Vagina (tissue), 2 donors: ENCODE measurements around the gene MGLL. TPM values are rescaled to one million over a fixed set of nuclear protein-coding genes. Genes with fewer than 3 reads are reported as not detected.

Source experiments
- DNase-seq, 2 donors: peaks; one replicate each; pipeline ENCODE4 v3.0.0-alpha.2; 2017; ENCODE audit errors: extremely low spot score in 2 of 2
- H3K27ac ChIP-seq: fragments of 200-600 bp; sonication (generic); one replicate; pipeline ENCODE4 v1.5.1; 2019
- H3K27me3 ChIP-seq: fragments of 200-600 bp; sonication (generic); one replicate; pipeline ENCODE4 v1.5.1; 2019
- H3K36me3 ChIP-seq, 2 donors: fragments of 200-600 bp; sonication (generic); one replicate each; pipeline ENCODE4 v1.5.1; 2017 to 2019
- H3K4me1 ChIP-seq: fragments of 200-600 bp; sonication (generic); one replicate; pipeline ENCODE4 v1.5.1; 2019
- H3K4me3 ChIP-seq, 2 donors: fragments of 200-600 bp; sonication (generic); 1 replicate in 1 of 2; 2 replicates in 1 of 2; pipeline ENCODE4 v1.5.1; 2016 to 2019
- H3K9me3 ChIP-seq: fragments of 200-600 bp; sonication (generic); one replicate; pipeline ENCODE4 v1.5.1; 2019
- POLR2A ChIP-seq, 2 donors: fragments of 450-650 bp; IDR thresholded peaks; one replicate each; pipeline ENCODE4 v1.6.1; 2017; ENCODE audit warnings: antibody characterized with exemption in 2 of 2, mild to moderate bottlenecking in 2 of 2, moderate library complexity in 2 of 2
- POLR2AphosphoS5 ChIP-seq, 2 donors: sonication (generic); formaldehyde crosslinking; IDR thresholded peaks; one replicate each; pipeline ENCODE4 v1.9.0; 2017; ENCODE audit warnings: antibody characterized with exemption in 2 of 2, mild to moderate bottlenecking in 2 of 2, low read depth in 1 of 2; ENCODE audit not compliant: insufficient read depth in 1 of 2
- intact Hi-C: fragments of 100-400 bp; cut with DNase I; formaldehyde crosslinking; loops from one replicate; pipeline ENCODE4 v1.15.1; 2023
- total RNA-seq: library from RNA; depleted of rRNA; stranded (reverse); fragments of >200 nt; gene quantifications from one replicate; pipeline ENCODE4 v1.2.3, GENCODE V29; 2016
- TF ChIP-seq, protein P1 (sequence below), 3 experiments: fragments of 450-650 bp in 2 of 3; fragments of 200-600 bp in 1 of 3; sonication (generic) in 1 of 3; IDR thresholded peaks; one replicate each; pipeline ENCODE4 v1.5.1; 2017 to 2019; ENCODE audit warnings: antibody characterized with exemption in 3 of 3, mild to moderate bottlenecking in 2 of 3, moderate library complexity in 2 of 3

The MGLL gene
- total RNA-seq, 1 donor from 2014 or later, result 35.6 TPM

DNA sequence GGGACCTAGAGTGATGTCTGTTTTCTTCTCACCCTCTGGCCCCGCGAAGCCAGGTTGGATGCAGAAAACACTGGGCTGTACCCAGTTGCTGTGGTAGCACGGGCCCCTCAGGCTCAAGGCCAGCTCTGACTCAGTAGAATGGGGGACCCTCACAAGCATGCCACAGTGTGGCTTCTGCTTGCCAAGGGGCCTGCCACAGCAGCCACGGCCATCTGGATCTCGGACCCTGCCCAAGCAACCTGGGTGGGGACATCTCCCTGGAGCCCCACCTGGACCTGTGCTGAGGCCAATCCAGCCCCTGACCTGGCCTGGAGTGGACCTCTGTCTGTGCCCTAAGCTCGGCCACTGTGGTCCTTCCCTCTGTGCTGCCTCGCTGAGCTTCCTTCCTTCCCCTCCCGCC, 59.0 kb downstream of the MGLL start:
- DNase-seq, result no peak
- no peak overlapping the region for H3K4me3 ChIP-seq
- intact Hi-C loops, result no loop called here
- no peaks in the 10 kb centered on the region for H3K9me3 ChIP-seq
- H3K27ac ChIP-seq, result no peak overlapping the region
- H3K4me1 ChIP-seq, result peaks cover 16% of the 10 kb centered on the region
- H3K27me3 ChIP-seq, result no peaks in the 10 kb centered on the region
- H3K36me3 ChIP-seq, result no peaks in the 10 kb centered on the region
- TF ChIP-seq POLR2AphosphoS5 (IDR thresholded peaks at IDR 0.05; ENCODE audit: insufficient read depth in 1 of 2, low read depth in 1 of 2), result no peak
- TF ChIP-seq, protein P1, sequence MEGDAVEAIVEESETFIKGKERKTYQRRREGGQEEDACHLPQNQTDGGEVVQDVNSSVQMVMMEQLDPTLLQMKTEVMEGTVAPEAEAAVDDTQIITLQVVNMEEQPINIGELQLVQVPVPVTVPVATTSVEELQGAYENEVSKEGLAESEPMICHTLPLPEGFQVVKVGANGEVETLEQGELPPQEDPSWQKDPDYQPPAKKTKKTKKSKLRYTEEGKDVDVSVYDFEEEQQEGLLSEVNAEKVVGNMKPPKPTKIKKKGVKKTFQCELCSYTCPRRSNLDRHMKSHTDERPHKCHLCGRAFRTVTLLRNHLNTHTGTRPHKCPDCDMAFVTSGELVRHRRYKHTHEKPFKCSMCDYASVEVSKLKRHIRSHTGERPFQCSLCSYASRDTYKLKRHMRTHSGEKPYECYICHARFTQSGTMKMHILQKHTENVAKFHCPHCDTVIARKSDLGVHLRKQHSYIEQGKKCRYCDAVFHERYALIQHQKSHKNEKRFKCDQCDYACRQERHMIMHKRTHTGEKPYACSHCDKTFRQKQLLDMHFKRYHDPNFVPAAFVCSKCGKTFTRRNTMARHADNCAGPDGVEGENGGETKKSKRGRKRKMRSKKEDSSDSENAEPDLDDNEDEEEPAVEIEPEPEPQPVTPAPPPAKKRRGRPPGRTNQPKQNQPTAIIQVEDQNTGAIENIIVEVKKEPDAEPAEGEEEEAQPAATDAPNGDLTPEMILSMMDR (IDR thresholded peaks at IDR 0.05), result no peak
- TF ChIP-seq POLR2A (IDR thresholded peaks at IDR 0.05), result no peak

DNA sequence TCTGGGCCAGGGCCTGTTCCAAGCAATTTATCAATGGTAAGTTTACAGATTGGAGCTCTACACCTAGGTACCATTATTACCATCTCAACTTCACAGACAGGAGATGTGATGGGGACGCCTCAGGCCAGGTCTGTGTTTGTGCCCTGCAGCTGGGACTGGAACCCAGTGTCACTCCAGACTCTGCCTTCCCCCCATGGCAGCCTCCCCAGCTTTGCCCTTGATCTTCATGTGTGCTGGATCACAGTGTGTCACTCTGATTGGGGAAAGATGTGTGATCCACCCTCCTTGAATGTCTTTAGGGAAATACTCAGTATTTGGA, 59.6 kb downstream of the MGLL start:
- no peaks in the 10 kb centered on the region for H3K9me3 ChIP-seq
- no peaks in the 10 kb centered on the region for H3K27me3 ChIP-seq
- no peak for TF ChIP-seq POLR2AphosphoS5 (IDR thresholded peaks at IDR 0.05; ENCODE audit: insufficient read depth in 1 of 2, low read depth in 1 of 2)
- no peak for TF ChIP-seq POLR2A (IDR thresholded peaks at IDR 0.05)
- TF ChIP-seq, protein P1 (IDR thresholded peaks at IDR 0.05), result no peak
- H3K4me1 ChIP-seq, result peaks cover 16% of the 10 kb centered on the region
- no peaks in the 10 kb centered on the region for H3K36me3 ChIP-seq
- intact Hi-C loops, result no loop called here
- peak overlapping the region; percentile 52 for H3K27ac ChIP-seq
- H3K4me3 ChIP-seq, result no peak overlapping the region
- DNase-seq, result no peak

DNA sequence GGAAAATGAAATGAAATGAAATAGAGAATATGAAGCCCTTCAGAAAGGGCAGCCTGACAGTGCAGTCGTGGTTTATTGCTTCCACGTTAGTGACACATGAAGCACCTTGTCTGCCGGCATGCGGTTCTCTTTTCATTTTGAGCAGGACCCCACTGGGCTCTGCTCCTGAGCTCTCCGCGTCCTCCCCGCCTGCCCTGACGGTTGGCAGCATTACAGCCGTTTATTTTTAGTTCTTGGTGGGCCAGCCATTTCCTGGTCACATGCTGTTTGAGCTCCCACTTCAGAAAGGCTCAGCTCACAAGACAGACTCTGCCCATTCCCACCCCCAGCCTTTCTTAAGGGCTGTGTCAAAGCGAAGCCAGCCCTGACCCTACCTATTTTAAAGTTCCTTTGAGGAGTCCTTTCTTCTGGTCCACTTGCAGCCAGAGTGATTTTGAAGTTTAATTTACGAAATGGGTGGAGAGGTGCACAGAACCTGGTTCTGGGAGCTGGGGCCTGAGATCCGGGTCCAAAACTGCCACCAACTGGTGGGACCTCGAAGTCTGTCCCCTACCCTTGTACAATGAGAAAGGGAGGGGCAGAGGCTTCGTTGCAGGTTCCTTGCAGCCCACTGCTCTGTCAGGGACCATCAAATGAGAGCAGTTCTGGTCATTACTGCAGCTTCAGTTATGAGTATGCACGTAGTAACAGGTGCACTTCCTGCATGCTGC, 60.1 kb downstream of the MGLL start:
- intact Hi-C loops, result no loop called here
- no peak for DNase-seq
- Histone ChIP-seq H3K27ac (peak overlapping the region; percentile 52), H3K9me3 (no peaks in the 10 kb centered on the region), H3K4me3 (no peak overlapping the region), H3K4me1 (peaks cover 16% of the 10 kb centered on the region), H3K36me3 (no peaks in the 10 kb centered on the region), H3K27me3 (no peaks in the 10 kb centered on the region)
- TF ChIP-seq, protein P1 (IDR thresholded peaks at IDR 0.05), result no peak
- TF ChIP-seq POLR2A (IDR thresholded peaks at IDR 0.05), result no peak
- no peak for TF ChIP-seq POLR2AphosphoS5 (IDR thresholded peaks at IDR 0.05; ENCODE audit: insufficient read depth in 1 of 2, low read depth in 1 of 2)

DNA sequence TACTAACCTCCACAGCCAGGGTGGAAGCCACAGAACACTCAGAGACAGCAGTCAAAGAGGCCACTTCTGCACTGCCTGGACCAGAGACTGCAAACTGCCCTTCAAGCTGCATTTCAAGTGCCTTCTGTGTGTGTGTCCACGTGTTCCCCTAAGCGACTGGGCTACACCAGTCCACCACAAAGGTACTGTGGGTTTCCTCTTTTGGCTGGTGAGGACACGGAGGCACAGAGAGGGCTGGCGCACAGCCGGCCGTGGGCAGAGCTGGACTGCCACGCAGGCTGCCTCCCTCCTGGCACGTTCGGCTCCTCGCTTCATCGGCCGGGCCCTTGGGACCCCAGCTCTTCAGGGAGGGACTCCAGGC, 60.9 kb downstream of the MGLL start:
- Histone ChIP-seq H3K9me3 (no peaks in the 10 kb centered on the region), H3K4me3 (no peak overlapping the region), H3K27ac (peak overlapping the region; percentile 46), H3K36me3 (no peaks in the 10 kb centered on the region), H3K27me3 (no peaks in the 10 kb centered on the region), H3K4me1 (peaks cover 16% of the 10 kb centered on the region)
- no peak for TF ChIP-seq POLR2AphosphoS5 (IDR thresholded peaks at IDR 0.05; ENCODE audit: insufficient read depth in 1 of 2, low read depth in 1 of 2)
- TF ChIP-seq POLR2A (IDR thresholded peaks at IDR 0.05), result no peak
- TF ChIP-seq, protein P1 (IDR thresholded peaks at IDR 0.05), result no peak
- intact Hi-C loops, result no loop called here
- DNase-seq, result no peak

DNA sequence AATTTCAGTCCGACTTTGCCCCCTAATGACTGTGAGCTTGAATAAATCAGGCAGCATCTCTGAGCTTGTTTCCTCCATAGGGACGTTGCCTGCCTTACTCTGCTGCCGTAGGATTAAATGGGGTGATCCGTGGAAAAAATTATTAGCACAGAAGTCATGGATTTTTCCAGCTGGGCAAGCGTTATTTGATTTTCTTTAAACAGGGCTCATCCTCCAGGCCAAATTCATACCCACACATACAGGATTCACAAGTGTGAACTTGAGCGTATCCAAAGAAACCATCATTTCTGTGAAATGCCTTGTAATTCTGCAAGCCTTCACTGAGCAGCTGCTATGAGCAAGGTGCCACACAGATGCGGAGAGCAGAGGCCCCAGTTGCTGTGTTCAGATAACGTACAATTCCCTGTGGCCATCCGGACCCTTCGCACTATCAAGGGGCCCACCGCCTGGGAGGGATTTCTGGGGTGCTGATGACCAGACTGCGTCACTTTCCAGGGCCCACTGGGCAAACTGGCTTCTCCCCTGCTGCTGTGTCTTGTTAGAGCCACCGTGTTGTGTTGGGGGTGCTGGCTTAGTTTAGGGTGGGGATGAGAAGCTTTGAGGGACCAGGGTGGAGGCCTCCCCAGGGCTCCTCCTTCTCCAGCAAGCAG, 61.4 kb downstream of the MGLL start:
- Histone ChIP-seq H3K4me3 (no peak overlapping the region), H3K27me3 (no peaks in the 10 kb centered on the region), H3K36me3 (no peaks in the 10 kb centered on the region), H3K9me3 (no peaks in the 10 kb centered on the region), H3K4me1 (peaks cover 16% of the 10 kb centered on the region), H3K27ac (peak overlapping the region; percentile 46)
- TF ChIP-seq, protein P1 (IDR thresholded peaks at IDR 0.05), result no peak
- TF ChIP-seq POLR2A (IDR thresholded peaks at IDR 0.05) (no peak), POLR2AphosphoS5 (IDR thresholded peaks at IDR 0.05; ENCODE audit: insufficient read depth in 1 of 2, low read depth in 1 of 2) (no peak)
- intact Hi-C loops, result no loop called here
- DNase-seq, result no peak
